Left ventricle myocardium superior (tissue), 1 donor: ENCODE data around the gene SYNC. TPM values are rescaled to one million over a fixed set of nuclear protein-coding genes. Genes with fewer than 3 reads are reported as not detected.
A peak's percentile ranks its signal among the peaks of the same experiment; 100 is the strongest.
"Not testable (repeated sequence)": the region's sequence is repeated elsewhere in the genome, so short reads cannot be mapped to it uniquely, and the experiment has no call there.

Experiments
- ATAC-seq: fragments of 200-7000 bp; cut with Tn5 transposase; one replicate; pipeline ENCODE4 v1.9.1; 2020; ENCODE audit warnings: mild to moderate bottlenecking, moderate library complexity
- DNase-seq: peaks from one replicate; pipeline ENCODE4 v3.0.0-alpha.2; 2020
- intact Hi-C: fragments of 100-400 bp; cut with micrococcal nuclease; formaldehyde crosslinking; loops from one replicate; pipeline ENCODE4 v1.11.0; 2022
- total RNA-seq: library from RNA; stranded (reverse); fragmentation: NEBNext Ultra II Directional; extraction: Animal tissue kit (Norgen Biotek cat#: 25700); gene quantifications from one replicate; pipeline ENCODE4 v1.2.1, GENCODE V29; 2021
- donor health status: DM: no; HTN: yes; CAD: no; lungs with severe emphysema.

Gene SYNC
- total RNA-seq, 1 donor from 2014 or later = 12.2 TPM

GRCh38 chr1:32651461-32652073 lies 51.0 kb downstream of the SYNC start:
- no peak for DNase-seq
- intact Hi-C loops = no loop called here
- ATAC-seq = peak; percentile 13

GRCh38 chr1:32650752-32651460 lies 51.7 kb downstream of the SYNC start, which contains the start of gene RBBP4:
Gene RBBP4, plus strand, starts transcription at chr1:32651208. Its CDS starts 99 bp downstream, at chr1:32651307.
- ATAC-seq = peak; percentile 97
- DNase-seq = peak; percentile 99
- intact Hi-C loops = no loop called here

GRCh38 chr1:32650248-32650751 lies 52.3 kb downstream of the SYNC start, which contains the start of gene ZBTB8OS:
Gene ZBTB8OS, minus strand, starts transcription at chr1:32650550. Its CDS starts 21 bp downstream, at chr1:32650529.
- ATAC-seq (peak; percentile 89), DNase-seq (peak; percentile 92)
- intact Hi-C loops = no loop called here

GRCh38 chr1:32647308-32648134 lies 55.0 kb downstream of the SYNC start:
- DNase-seq (no peak), ATAC-seq (no peak)
- intact Hi-C loops = no loop called here

- intact Hi-C loops = no loop called here
- DNase-seq (no peak), ATAC-seq (no peak)
Measured at GRCh38 chr1:32644426-32644825, 58.1 kb downstream of the SYNC start.

GRCh38 chr1:32642292-32642827 lies 60.2 kb downstream of the SYNC start:
- intact Hi-C loops, DNase-seq, ATAC-seq: not testable (repeated sequence)

GRCh38 chr1:32639489-32640075 lies 63.0 kb downstream of the SYNC start:
- ATAC-seq (no peak), DNase-seq (no peak)
- intact Hi-C loops = no loop called here

GRCh38 chr1:32636914-32637645 lies 65.5 kb downstream of the SYNC start:
- no peak for ATAC-seq

GRCh38 chr1:32635508-32636277 lies 66.9 kb downstream of the SYNC start:
- no peak for ATAC-seq
- DNase-seq = no peak
- intact Hi-C loops = no loop called here

More at GRCh38 chr1:32636914-32637645, 65.5 kb downstream of the SYNC start:
- no peak for DNase-seq
- intact Hi-C loops = no loop called here

GRCh38 chr1:32632829-32633228 lies 69.7 kb downstream of the SYNC start:
- ATAC-seq = no peak
- intact Hi-C loops = no loop called here
- no peak for DNase-seq

GRCh38 chr1:32630173-32630572 lies 72.4 kb downstream of the SYNC start:
- intact Hi-C loops, ATAC-seq, DNase-seq: not testable (repeated sequence)

Other genes with a start within 250 kb of the SYNC start
- not detected for gene ZBTB8B, start 237.7 kb downstream of the SYNC start, total RNA-seq
- gene ZBTB8A, start 163.3 kb downstream of the SYNC start, total RNA-seq = 2.5 TPM
- 34.5 TPM for gene ZBTB8OS, start 52.2 kb downstream of the SYNC start, total RNA-seq
- 98.9 TPM for gene RBBP4, start 51.6 kb downstream of the SYNC start, total RNA-seq
- gene YARS1, start 114.6 kb upstream of the SYNC start, total RNA-seq = 32.3 TPM
- 15.7 TPM for gene S100PBP, start 114.9 kb upstream of the SYNC start, total RNA-seq
- gene FNDC5, start 168.1 kb upstream of the SYNC start, total RNA-seq = 156 TPM
- gene HPCA, start 183.7 kb upstream of the SYNC start, total RNA-seq = not detected
- gene TMEM54, start 198.6 kb upstream of the SYNC start, total RNA-seq = 6.7 TPM